Brain microvascular endothelial cell (primary cell): ENCODE data around the gene AMPH.

Experiments
- DNase-seq: peaks from one replicate; pipeline ENCODE4 v3.0.0-alpha.2; 2020
- H3K27ac ChIP-seq: fragments of 250-450 bp; sonication (Bioruptor Pico); 2 replicates; pipeline ENCODE4 v1.5.1; 2020; ENCODE audit warnings: mild to moderate bottlenecking, moderate library complexity
- H3K27me3 ChIP-seq: fragments of 250-450 bp; sonication (Bioruptor Pico); replicated peaks from 2 replicates; pipeline ENCODE4 v1.5.1; 2020; ENCODE audit warnings: mild to moderate bottlenecking
- H3K36me3 ChIP-seq: fragments of 250-450 bp; sonication (Bioruptor Pico); replicated peaks from 2 replicates; pipeline ENCODE4 v1.5.1; 2020; ENCODE audit warnings: mild to moderate bottlenecking
- H3K4me3 ChIP-seq: 2 replicates; pipeline ENCODE4 v1.5.1; 2011; ENCODE audit warnings: low read depth, mild to moderate bottlenecking, control low read depth, low read length, moderate library complexity
- in situ Hi-C: cut with HindIII; loops from 2 replicates; pipeline ENCODE4 v1.10.0; 2017; ENCODE audit warnings: low sequenced_read_pairs, low pct_ligation_motif_present
- TF ChIP-seq, protein P1 (sequence below): IDR thresholded peaks from 2 replicates; pipeline ENCODE4 v1.5.1; 2011; ENCODE audit warnings: low read depth, mild to moderate bottlenecking, moderate library complexity, low read length, control low read depth, inconsistent platforms; ENCODE audit errors: missing control alignments

AMPH gene

DNA sequence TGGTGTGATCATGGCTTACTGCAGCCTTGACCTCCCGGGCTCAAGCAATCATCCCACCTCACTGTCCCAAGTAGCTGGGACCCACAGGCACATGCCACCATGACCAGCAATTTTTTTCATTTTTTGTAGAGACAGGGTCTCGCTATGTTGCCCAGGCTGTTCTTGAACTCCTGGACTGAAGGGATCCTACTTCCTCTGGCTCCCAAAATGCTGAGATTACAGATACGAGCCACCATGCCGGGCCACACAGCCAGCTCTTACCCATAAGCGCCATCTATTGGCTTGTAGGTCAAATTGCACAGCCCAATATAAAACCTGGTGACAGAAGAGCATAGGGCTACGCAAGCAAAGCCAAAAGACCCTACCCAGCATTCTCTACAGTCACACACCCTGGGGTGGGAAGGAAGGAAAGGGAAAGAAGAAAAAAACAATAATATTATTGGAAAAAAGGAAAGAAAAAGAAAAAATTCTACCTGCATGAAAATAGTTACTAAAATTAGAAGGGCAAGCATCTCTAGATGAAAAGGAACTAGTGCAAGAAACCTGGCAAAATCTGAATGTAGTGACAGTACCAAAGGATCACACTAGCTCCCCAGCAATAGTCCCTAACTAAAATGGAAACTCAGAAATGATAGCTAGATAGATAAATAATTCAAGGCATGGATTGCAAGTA is 29.4 kb upstream of the AMPH start:
- Histone ChIP-seq H3K27me3 (no peaks in the 10 kb centered on the region), H3K36me3 (no peaks in the 10 kb centered on the region), H3K27ac (no peak overlapping the region), H3K4me3 (no peak overlapping the region)
- TF ChIP-seq, protein P1, sequence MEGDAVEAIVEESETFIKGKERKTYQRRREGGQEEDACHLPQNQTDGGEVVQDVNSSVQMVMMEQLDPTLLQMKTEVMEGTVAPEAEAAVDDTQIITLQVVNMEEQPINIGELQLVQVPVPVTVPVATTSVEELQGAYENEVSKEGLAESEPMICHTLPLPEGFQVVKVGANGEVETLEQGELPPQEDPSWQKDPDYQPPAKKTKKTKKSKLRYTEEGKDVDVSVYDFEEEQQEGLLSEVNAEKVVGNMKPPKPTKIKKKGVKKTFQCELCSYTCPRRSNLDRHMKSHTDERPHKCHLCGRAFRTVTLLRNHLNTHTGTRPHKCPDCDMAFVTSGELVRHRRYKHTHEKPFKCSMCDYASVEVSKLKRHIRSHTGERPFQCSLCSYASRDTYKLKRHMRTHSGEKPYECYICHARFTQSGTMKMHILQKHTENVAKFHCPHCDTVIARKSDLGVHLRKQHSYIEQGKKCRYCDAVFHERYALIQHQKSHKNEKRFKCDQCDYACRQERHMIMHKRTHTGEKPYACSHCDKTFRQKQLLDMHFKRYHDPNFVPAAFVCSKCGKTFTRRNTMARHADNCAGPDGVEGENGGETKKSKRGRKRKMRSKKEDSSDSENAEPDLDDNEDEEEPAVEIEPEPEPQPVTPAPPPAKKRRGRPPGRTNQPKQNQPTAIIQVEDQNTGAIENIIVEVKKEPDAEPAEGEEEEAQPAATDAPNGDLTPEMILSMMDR: peak; percentile 88
- DNase-seq: peak; percentile 33
- in situ Hi-C loops: no loop called here

- DNase-seq: no peak
- Histone ChIP-seq H3K36me3 (no peaks in the 10 kb centered on the region), H3K27me3 (no peaks in the 10 kb centered on the region), H3K4me3 (no peak overlapping the region), H3K27ac (no peak overlapping the region)
- TF ChIP-seq, protein P1: no peak
- in situ Hi-C loops: no loop called here
These were observed 28.8 kb upstream of the AMPH start for GRCh38 chr7:38659931-38660330.

- Histone ChIP-seq H3K36me3 (no peaks in the 10 kb centered on the region), H3K4me3 (no peak overlapping the region), H3K27me3 (no peaks in the 10 kb centered on the region), H3K27ac (no peak overlapping the region)
- TF ChIP-seq, protein P1: no peak
- in situ Hi-C loops: no loop called here
- DNase-seq: no peak
These were observed 27.7 kb upstream of the AMPH start for GRCh38 chr7:38658921-38659320.

DNA sequence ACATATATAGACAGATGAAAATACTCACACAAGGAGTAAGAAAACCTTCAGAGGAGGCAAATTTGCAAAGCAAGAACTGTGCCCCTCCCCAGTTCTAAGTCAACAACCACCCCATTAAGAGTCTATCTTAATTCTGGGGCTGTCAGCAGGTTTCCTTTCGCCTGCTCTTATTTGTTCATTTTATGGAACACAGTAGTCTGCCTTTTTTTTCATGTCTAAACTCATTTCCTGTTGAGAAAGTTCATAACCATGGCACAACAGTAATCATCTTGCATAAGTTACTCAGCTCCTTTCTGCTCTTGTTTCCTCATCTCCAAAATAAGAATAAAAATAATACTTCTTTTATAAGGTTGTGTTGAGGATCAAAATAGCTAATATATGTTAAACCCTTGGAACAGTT is 25.8 kb upstream of the AMPH start:
- Histone ChIP-seq H3K36me3 (no peaks in the 10 kb centered on the region), H3K4me3 (no peak overlapping the region), H3K27ac (no peak overlapping the region), H3K27me3 (no peaks in the 10 kb centered on the region)
- in situ Hi-C loops: no loop called here
- no peak for DNase-seq
- TF ChIP-seq, protein P1: no peak

DNA sequence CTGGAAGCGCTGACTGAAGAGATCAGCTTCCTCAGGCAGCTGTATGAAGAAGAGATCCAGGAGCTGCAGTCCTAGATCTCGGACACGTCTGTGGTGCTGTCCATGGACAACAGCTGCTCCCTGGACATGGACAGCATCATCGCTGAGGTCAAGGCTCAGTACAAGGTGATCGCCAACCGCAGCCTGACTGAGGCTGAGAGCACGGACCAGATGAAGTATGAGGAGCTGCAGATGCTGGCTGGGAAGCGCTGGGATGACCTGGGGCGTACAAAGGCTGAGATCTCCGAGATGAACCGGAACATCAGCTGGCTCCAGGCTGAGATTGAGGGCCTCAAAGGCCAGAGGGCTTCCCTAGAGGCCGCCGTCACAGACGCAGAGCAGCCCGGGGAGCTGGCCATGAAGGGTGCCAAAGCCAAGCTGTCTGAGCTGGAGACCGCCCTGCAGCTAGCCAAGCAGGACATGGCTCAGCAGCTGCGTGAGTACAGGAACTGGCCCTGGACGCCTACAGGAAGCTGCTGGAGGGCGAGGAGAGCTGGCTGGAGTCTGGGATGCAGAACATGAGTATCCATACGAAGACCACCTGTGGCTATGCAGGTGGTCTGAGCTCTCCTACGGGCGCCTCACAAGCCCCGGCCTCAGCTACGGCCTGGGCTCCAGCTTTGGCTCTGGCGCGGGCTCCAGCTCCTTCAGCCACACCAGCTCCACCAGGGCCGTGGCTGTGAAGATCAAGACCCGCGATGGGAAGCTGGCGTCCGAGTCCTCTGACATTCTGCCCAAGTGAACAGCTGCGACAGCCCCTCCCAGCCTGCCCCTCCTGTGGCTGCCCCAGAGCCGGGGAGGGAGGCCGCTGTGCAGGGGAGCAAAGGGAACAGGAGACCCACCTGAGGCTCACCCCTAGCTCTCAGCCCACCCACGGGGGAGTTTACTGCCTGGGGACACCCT is 24.9 kb upstream of the AMPH start:
- no peak for DNase-seq
- Histone ChIP-seq H3K27me3 (no peaks in the 10 kb centered on the region), H3K36me3 (no peaks in the 10 kb centered on the region), H3K4me3 (no peak overlapping the region), H3K27ac (no peak overlapping the region)
- TF ChIP-seq, protein P1: no peak
- in situ Hi-C loops: no loop called here
